Epithelial cell of proximal tubule (primary cell): ENCODE data around the gene CD276. TPM values are rescaled to one million over a fixed set of nuclear protein-coding genes. Genes with fewer than 3 reads are reported as not detected.

Experiments
- DNase-seq: peaks from one replicate; pipeline ENCODE4 v3.0.0-alpha.2; 2011; ENCODE audit warnings: low read depth
- H3K4me3 ChIP-seq: 2 replicates; pipeline ENCODE4 v1.5.1; 2011; ENCODE audit warnings: low read depth, mild to moderate bottlenecking, low read length
- total RNA-seq: library from RNA; depleted of rRNA; stranded (reverse); fragments of >200 nt; gene quantifications from 2 replicates; pipeline ENCODE4 v1.2.3, GENCODE V29; 2015
- TF ChIP-seq, protein P1 (sequence below): conservative IDR thresholded peaks from 2 replicates; pipeline ENCODE4 v1.5.1; 2012; ENCODE audit warnings: low read depth, mild to moderate bottlenecking, low read length

CD276 gene
- total RNA-seq, 1 donor from 2014 or later = 189 TPM

DNA sequence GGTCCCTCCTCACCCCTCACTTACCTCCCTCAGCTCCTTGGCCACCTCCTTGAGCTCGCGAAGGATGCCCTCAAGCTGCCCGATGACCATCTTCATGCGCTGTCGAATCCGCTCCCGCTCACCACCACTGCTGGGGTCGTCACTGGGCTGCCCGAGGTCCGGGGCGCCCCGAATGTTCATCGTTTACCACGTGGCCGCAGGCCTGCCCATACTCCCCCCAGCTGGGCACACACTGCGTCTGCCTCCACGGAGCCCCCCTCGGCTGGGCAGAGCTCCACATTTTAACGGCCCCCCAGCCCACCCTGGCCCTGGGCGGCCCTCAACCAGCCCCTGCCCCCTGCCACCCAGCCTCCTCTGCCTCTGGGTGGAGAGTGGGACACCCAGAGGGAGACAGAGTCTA is 66.8 kb downstream of the CD276 start:
- TF ChIP-seq, protein P1, sequence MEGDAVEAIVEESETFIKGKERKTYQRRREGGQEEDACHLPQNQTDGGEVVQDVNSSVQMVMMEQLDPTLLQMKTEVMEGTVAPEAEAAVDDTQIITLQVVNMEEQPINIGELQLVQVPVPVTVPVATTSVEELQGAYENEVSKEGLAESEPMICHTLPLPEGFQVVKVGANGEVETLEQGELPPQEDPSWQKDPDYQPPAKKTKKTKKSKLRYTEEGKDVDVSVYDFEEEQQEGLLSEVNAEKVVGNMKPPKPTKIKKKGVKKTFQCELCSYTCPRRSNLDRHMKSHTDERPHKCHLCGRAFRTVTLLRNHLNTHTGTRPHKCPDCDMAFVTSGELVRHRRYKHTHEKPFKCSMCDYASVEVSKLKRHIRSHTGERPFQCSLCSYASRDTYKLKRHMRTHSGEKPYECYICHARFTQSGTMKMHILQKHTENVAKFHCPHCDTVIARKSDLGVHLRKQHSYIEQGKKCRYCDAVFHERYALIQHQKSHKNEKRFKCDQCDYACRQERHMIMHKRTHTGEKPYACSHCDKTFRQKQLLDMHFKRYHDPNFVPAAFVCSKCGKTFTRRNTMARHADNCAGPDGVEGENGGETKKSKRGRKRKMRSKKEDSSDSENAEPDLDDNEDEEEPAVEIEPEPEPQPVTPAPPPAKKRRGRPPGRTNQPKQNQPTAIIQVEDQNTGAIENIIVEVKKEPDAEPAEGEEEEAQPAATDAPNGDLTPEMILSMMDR = no peak
- DNase-seq = no peak
- no peak overlapping the region for H3K4me3 ChIP-seq

DNA sequence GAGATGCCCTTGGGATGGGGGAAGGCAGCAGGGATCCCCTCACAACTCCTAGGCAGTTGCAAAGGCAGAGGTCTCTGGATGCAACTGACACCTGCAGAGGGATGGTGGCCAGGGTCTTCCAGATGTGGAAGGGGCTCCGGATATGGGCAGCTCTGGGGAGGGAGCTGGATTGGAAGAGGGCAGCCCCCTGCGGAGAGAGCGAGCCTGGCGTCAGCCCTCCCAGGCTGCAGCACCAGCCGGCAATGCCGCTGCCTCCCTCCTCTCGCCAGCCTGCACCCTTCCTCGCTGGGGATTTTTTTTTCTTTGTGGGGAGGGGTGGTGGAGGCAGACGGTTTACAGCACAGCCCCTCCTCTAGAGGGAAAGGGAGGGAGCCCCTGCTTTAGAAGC is 67.3 kb downstream of the CD276 start:
- TF ChIP-seq, protein P1 = no peak
- no peak for DNase-seq
- H3K4me3 ChIP-seq = no peak overlapping the region

GRCh38 chr15:73751899-73752805 is 68.0 kb downstream of the CD276 start:
- DNase-seq = no peak
- H3K4me3 ChIP-seq = peak overlapping the region; percentile 40
- TF ChIP-seq, protein P1 = no peak

GRCh38 chr15:73752806-73753193 is 68.6 kb downstream of the CD276 start:
- peak overlapping the region; percentile 40 for H3K4me3 ChIP-seq
- DNase-seq = no peak
- TF ChIP-seq, protein P1 = no peak

DNA sequence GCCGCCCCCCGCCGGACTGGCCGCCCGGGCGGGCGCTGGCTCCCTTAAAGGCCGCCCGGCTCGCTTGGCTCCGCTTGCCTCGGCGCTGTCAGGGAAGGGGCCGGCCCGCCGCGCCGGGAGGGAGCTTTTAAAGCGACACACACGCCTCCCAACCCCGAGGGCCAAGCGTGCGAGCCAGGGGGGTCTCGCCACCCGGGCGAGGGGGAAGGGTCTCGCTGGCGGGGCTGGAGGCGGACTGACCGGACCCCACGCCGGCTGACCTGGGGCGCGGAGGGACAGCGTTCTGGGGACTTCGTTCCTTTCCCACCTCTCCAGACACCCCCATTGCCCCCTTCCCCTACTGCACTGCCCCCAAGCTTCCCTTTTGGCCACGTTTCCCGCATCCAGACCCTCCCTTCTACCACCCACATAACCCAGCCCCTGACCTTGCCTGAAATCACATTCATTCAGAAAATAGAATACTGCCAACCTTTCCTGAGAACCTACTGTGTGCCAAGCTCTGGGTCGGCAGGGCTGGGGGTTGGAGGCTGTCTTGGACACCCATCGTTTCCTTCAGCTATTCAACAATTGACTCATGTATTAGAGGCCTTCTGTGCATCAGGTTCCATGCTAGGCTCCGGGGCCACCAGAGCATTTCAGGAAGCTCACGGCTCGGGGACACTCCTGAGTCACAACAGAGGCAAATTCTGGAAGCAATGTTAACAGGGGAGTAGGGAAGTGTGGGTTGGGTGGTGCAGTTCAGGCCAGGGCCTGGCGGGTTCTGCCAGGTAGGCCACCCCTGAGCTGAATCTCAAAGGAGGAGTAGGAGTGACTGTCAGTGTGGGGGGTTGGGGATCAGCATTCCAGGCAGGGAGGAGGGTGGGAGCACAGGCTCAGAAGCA is 69.3 kb downstream of the CD276 start, which contains the start of gene INSYN1:
Gene INSYN1, minus strand, starts transcription at position 102 of the 881 bp plus-strand sequence. CDS start 2,221 bp downstream, outside the sequence.
- DNase-seq = no peak
- TF ChIP-seq, protein P1 = no peak
- peak within 1 kb of the TSS; percentile 40 for H3K4me3 ChIP-seq

- no peak for DNase-seq
- TF ChIP-seq, protein P1 = no peak
- no peak overlapping the region for H3K4me3 ChIP-seq
These were observed 70.3 kb downstream of the CD276 start for GRCh38 chr15:73754461-73754860.
